Activated CD4-positive, alpha-beta T cell treated with anti-CD3 and anti-CD28 coated beads, Interleukin-2, Interleukin-4, amounts not matched to agents 100 ng/mL and 50 ng/mL, durations not matched to agents 16 hours and 8 hours (primary cell): ENCODE results near the gene BATF.

Experiments used
- DNase-seq: peaks from one replicate; pipeline ENCODE4 v3.0.0-alpha.2; 2020; ENCODE audit warnings: low spot score

BATF gene

GRCh38 chr14:75499084-75499875, 23.0 kb upstream of the BATF start:
- peak; percentile 65 for DNase-seq

DNA sequence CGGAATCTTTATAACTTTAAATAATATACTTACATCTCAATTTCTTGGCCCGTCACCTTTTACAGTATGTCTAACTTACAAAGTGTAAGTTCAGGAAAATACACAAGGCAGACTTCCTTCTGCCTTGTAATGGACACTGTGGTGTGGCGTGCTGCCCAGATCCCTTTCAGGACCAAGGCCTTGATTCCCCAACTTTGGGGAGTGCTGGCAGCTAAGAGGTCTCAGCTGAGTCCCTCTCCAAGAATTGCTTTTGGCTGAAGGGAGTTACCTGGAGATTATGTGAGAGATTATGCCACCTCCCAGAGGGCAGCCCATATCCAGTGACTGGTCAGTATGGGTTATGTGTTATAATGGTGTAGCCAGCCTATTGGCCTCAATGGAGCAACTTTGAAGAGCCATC, 21.2 kb upstream of the BATF start:
- DNase-seq, result no peak

- DNase-seq, result no peak
These were observed 17.9 kb upstream of the BATF start for GRCh38 chr14:75504411-75504810.

DNA sequence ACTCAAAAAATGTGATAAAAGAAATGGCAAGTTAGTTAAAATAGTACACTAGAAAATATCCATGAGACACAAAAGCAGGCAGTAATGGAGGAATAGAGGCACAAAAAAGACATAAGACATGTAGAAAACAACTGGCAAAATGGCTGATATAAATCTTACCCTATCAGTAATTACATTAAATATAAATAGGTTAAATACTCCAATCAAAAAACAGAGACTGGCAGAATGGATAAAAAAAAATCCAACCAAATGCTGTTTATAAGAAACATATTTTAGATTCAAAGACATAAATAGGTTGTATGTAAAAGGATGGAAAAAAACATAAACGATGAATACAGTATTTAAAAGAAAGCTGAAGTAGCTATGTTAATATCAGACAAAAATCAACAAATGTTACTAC, 15.3 kb upstream of the BATF start:
- DNase-seq, result no peak

DNA sequence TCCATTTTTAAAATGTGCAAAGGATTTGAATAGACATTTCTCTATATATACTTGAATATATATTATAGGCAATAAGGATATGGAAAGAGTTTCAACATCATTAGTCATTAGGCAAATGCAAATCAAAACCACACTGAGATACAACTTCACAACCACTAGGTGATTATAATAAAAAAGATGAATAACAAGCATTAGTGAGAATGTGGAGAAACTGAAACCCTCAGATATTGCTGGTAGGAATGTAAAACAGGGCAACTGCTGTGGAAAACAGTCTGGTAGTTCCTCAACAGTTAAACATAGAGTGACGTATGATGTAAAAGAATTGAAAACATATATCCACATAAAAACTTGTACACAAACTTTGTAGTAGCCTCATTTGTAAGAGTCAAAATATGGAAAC, 11.7 kb upstream of the BATF start:
- no peak for DNase-seq

- DNase-seq, result no peak
These were observed 11.1 kb upstream of the BATF start for GRCh38 chr14:75511201-75511600.

DNA sequence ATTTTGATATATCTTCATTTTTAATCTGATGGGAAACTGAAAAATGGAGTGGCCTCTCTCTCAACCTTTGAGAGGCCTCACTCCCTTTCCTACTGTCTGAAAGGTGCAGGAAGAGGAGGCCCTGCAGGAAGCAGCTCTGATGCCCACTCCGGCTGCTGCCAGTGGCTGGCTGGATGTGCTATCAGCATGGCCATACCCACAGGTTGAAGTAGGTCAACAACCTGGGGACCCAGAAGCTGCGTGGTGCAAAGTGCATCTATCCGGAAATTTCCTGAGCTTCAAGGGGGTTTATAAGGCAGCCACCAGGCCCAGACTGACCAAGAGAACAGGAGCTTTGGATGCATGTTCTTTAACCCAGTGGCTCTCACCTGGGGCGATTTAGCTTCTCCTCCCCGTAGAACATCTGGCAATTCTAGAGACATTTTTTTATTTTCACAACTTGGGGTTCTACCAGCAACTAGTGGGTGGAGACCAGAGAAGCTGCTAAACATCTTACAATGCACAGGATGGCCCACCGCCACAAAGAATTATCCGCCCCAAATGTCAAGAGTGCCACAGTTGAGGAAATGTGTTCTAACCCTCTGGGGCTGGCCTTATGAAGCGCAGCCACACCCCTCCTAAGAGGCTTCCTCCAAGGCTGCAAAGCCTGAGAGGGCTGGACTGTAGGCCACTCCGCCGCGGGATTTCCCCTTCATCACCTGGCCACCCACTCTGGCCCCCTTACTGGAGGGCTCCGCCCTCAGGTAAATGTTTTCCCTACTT, 8.2 kb upstream of the BATF start:
- DNase-seq, result no peak

DNA sequence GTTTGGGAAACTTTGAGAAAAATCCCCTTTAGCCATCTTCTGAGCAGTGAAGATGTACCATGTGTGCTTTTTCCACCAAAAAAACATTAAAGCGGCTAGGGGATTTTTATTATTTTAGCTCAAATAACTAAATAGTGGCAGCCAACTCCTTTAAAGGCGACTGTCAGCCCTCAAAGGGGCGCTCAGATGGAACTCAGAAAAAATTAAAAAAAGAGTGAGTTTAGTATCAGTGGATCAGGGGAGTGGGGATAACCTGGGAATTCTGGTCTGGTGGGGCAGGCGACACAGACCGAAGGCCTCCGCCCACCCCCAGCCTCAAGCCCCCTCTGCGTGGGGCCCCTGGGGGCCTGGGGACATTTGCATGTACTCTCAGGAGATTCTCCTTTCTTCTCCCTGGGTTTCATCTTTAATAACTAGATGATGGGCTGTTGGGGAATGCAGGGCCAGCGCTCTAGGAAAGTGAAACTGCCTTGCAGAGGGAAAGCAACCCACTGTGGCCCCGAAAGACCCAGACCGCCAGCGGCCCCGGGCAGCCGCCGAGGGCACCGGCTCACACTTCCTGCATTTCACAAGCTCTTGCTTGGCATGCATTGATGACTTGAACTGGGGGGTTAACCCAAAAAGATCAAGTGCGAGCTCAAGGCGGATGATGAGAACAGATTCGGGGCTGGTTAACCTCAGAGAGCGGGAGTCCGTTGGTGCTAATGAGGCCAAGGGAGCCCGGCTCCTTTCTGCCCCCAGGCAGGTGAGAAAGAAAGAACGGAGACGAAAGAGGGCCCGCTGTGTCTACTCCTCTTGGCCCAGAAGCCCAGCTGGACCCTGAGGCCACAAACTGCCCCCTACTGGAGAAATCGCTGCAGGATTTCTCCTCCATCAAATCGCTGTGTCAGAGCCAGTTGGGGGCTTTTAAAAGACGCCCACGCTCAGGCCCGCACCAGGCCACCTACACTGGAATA, 7.3 kb upstream of the BATF start:
- DNase-seq, result peak; percentile 73

DNA sequence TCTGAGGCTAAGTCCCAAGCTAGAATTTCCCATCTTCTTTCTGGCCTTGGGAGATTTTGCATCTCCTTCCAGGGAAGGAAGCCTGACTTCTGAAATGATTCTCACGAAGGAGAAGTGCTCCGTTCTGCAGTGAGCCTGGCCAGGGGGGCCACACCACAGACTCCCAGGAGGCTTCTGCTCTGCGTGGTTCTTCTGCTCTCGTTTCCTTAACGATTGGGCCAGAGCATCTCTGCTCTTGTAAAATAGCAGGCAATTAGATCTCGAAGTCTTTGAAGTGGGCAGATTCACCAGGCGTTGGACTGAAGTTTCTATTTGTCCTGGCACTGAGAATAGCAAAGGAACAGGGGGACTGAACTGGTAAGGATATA, 6.7 kb upstream of the BATF start:
- DNase-seq, result no peak

- peak; percentile 68 for DNase-seq
These were observed 3.6 kb upstream of the BATF start for GRCh38 chr14:75518625-75519024.

DNA sequence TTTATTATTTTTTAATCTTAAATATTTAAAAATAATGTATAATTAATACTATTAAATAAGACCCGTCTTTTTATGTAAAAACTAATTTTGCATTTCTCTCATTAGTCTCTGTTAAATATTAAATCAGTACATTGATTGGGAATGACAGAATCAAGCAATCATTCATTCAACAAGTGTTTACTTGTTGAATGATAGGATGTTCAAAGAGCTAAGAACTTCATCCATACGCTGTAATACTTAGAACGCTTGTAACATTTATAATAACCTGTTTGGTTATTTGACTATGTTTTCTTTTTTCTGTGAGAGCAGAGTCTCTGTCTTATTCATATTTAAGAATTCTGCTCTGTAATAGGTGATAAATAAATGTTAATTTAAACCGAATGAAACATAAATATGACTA, 2.9 kb upstream of the BATF start:
- no peak for DNase-seq

DNA sequence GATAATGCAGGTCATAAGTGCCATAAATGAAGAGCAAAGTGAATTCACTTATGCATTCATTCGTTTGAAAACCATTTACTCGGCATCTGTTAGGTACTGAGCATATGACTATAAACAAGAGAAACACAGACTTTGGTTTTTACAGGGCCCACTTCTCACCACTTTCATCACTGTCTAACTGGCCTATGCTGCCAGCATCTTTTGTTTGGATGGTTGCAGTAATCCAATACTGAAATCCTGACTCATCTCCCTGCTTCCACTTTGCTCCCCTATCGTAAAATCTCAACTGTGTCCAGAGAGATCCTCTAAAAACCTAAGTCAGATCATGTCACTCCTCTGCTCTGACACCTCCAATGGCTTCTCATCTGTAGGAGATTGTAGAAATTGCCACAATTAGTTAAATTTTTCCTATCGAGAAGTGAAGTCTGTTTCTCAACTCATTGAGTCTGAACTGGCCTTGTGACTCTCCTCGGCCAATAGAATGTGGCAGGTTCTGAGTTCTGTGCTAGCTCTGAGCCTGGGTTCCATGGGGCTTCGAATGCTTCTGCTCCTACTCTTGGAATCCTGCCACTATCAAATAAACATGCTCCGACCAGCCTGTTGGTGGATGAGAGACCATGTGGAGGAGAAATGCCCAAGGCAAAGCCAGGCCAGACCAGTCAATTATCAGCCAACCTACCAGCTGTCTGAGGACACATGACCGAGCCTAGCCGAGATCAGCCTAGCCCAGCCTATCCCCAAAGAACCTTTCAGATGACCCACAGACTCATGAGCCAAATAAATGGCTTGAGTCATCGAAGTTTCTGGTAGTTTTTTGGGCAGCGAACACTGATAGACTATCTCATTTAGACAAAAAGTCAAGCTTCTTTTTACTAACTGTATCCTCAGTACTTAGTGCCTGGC, 2.2 kb upstream of the BATF start:
- DNase-seq, result peak; percentile 64

GRCh38 chr14:75520852-75521251, 1.4 kb upstream of the BATF start:
- DNase-seq, result no peak

DNA sequence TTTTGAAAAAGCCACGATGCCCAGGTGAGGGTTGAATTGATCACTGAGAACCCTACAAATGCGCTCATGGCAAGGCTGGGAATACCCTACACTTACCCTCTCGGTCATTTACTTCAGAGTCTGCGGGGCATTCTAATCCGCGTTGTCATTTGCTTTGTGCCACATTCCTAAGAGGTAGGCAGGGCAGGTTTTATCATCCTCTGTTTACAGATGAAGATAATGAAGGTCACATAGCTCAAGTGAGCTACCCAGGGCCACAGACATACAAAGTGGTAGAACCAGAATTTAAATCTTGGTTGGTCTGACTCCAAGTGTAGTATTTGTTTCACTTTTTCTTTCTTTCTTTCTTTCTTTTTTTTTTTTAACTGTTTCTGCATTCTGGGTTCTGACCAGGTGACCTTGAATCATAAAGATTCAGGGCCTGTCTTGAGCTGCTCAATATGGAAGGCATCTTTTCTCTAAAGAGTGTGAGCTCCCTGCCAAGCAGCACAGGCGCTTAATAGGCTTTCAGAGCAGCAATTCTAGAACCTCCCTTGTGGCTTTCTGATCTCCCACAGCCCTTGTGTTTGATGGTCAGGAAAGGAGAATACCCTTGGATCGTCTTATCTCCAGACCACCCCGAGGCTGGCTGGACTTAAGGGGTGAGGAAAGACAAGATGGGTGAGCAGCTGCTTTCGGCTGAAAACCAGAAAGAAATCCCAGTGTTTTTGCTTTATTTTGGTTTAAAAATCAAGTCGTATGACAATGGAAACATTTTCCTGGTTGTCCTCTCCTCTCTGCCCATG, 662 bp upstream of the BATF start:
- no peak for DNase-seq

- DNase-seq, result no peak
These were observed 682 bp downstream of the BATF start for GRCh38 chr14:75522983-75523318.

DNA sequence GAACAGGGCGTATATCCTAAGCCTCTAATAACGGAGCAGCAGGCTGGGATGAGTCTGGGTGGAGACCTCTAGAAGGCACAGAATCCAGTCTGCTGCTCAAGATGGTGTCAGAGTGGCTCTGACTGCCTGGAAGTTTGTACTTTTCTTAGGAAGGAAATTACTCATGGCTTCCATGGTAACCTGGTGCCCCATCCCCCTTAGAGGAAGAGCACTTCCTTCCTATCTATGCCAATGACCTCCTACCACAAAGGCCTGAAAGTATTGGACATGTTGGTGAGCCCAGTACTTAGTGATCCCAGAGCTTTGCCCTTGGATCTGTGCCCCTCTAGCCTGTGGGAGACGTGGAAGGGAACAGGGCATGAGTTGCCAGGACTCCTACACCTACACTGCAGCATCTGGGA, 1.5 kb downstream of the BATF start:
- DNase-seq, result peak; percentile 74

DNA sequence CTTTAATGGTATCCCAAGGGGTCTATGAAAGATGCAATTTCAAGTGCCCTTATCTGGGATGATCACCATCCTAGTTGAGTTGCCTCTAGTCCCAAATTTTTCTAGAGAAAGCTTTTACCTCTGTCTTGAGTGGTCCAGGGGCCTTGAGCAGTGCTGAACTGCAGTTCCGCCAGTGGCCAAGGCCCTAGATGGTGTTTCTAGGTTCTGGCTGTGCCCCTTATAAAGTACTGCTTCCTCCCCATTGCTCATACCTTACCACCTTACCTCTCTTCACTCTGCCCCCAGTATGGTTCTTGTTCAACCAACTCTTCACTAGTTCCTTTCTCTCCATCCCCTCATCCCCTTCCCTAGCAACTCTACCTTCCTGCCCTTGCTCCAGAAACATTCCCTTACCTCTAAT, 3.7 kb downstream of the BATF start:
- no peak for DNase-seq

DNA sequence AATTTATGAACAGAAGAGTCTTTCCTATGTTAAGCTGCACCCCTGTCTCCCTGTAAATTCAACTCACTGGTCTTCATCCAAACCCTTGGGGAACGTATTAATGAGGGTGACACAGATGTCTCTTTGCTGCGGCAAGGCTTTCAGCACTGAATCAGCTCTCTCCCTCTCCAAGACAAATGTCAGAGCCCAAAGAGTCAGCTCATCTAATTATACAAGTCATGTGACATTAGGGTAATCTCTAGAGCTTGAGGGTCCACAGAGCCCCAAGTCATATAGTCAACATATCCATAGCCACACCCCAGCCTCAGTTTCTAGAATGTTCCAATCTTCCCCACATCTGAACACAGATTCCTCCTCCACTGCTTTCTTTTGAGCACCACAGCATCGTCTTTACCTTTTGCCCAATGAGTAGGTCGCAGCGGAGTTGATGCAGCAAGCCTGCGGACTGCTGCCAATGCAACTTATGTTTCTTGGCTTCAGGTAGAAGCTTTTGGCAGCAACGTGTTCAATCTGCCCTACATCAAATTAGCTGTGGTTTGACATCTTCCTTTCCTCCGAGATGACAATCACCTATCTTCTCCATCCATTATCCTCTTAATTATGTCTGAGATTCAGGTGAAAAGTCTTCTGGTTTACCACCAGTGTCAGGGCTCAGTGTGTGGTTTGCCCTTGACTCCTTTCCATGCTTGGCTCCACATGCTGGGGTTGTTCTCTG, 5.3 kb downstream of the BATF start:
- no peak for DNase-seq

GRCh38 chr14:75531256-75531655, 9.0 kb downstream of the BATF start:
- DNase-seq, result no peak

DNA sequence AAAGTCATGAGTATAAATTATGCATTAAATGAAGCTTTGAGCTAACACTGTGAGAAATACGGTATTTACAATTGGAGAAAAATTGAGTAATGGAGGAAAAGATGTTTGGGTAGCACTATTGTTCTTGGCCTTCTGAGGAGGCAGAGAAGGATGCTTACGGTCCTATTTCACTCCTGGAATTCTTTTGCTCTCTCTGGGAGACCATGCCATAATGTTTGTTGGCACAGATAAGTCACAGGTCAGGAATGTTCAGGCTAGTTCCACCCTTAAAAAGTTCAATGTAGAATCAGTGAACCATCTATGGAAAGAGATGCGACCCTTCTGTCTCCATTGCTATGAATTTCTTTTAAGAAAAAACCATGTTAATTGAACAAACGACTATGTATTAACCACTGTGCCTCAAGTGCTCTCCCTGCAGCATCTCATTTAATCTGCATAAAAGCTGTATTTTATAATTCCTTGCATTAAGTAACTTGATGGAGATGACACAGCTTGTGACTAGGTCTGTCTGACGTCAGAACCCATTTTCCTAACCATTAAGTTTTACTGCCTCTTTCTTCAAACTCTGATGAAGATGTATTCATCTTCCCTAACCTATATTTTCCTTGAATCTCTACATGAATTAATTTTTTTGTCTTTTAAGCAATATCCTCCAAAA, 9.5 kb downstream of the BATF start:
- no peak for DNase-seq
